Adrenal gland (tissue), 12 donors: ENCODE measurements around the gene SYNJ2. TPM values are rescaled to one million over a fixed set of nuclear protein-coding genes. Genes with fewer than 3 reads are reported as not detected.
A peak's percentile ranks its signal among the peaks of the same experiment; 100 is the strongest.

Experiments
- DNase-seq, 7 donors: peaks; one replicate each; pipeline ENCODE4 v3.0.0-alpha.2; 2019 to 2020
- H3K27ac ChIP-seq, 5 donors: fragments of 200-600 bp; sonication (generic) in 4 of 5; 1 replicate in 3 of 5; 2 replicates in 2 of 5; pipeline versions ENCODE4 v1.5.1 to v1.8.0; 2016 to 2020; ENCODE audit warnings: mild to moderate bottlenecking in 1 of 5
- H3K27me3 ChIP-seq: fragments of 200-600 bp; 2 replicates; pipeline ENCODE4 v1.8.0; 2021
- H3K36me3 ChIP-seq, 2 donors: fragments of 200-600 bp; replicated peaks in 1 of 2; 1 replicate in 1 of 2; 2 replicates in 1 of 2; pipeline versions ENCODE4 v1.5.1 to v1.8.0; 2018 to 2022
- H3K4me1 ChIP-seq, 2 donors: fragments of 200-600 bp; replicated peaks in 1 of 2; 1 replicate in 1 of 2; 2 replicates in 1 of 2; pipeline versions ENCODE4 v1.5.1 to v1.8.0; 2018 to 2021
- H3K4me3 ChIP-seq, 4 donors: fragments of 200-600 bp; sonication (generic) in 3 of 4; one replicate each; pipeline ENCODE4 v1.5.1; 2016 to 2018
- H3K9me3 ChIP-seq, 3 donors: fragments of 200-600 bp; sonication (generic) in 1 of 3; replicated peaks in 1 of 3; 1 replicate in 2 of 3; 2 replicates in 1 of 3; pipeline versions ENCODE4 v1.5.1 to v1.8.0; 2016 to 2021
- POLR2A ChIP-seq, 2 donors: fragments of 450-650 bp; IDR thresholded peaks; one replicate each; pipeline ENCODE4 v1.6.1; 2017; ENCODE audit warnings: antibody characterized with exemption in 2 of 2, mild to moderate bottlenecking in 2 of 2, moderate library complexity in 1 of 2
- WGBS, 4 donors: extraction: QIAGEN DNeasy Blood & Tissue Kit in 2 of 4; methylation state at CpG; one replicate each; pipeline versions ENCODE4 v1.1.5 to v1.1.7; 2013 to 2017; 5-methylcytosine and 5-hydroxymethylcytosine counted together
- intact Hi-C, 2 donors: fragments of 100-400 bp; cut with DNase I; formaldehyde crosslinking; loops; one replicate each; pipeline versions ENCODE4 v1.14.1 to v1.15.0; 2022 to 2023
- polyA plus RNA-seq, 3 donors: library from polyadenylated mRNA; stranded (reverse); fragments of 200-250 nt in 2 of 3; fragments of 350-450 nt in 1 of 3; fragmentation: Illumina TruSeq in 1 of 3; extraction: RNeasy Lipid Tissue Mini Kit (QIAGEN cat#74804) in 1 of 3; gene quantifications; one replicate each; pipeline ENCODE4 v1.2.3, GENCODE V29; 2013 to 2014
- total RNA-seq, 9 donors: library from RNA; depleted of rRNA in 4 of 9; stranded (reverse); fragments of >200 nt in 4 of 9; fragments of 120-200 nt in 1 of 9; fragmentation: NEBNext Ultra II Directional in 1 of 9; extraction: Animal tissue kit (Norgen Biotek cat#: 25700) in 1 of 9; gene quantifications; one replicate each; pipeline versions ENCODE4 v1.1.0 to v1.2.4, GENCODE V29; 2013 to 2023
- TF ChIP-seq, protein P1 (sequence below), 6 experiments: fragments of 450-650 bp in 4 of 6; fragments of 200-600 bp in 2 of 6; sonication (generic) in 1 of 6; IDR thresholded peaks; 1 replicate in 5 of 6; 2 replicates in 1 of 6; pipeline versions ENCODE4 v1.5.1 to v1.8.0; 2016 to 2021; ENCODE audit warnings: antibody characterized with exemption in 6 of 6, mild to moderate bottlenecking in 2 of 6, moderate library complexity in 1 of 6
- donor health status: healthy with polysubstance abuse.
- donor health status: Bipolar disorder and iron deficiency.
- donor health status: DM: yes; HTN: yes; CAD: no.
- donor health status: DM: no; HTN: no; CAD: no.
- donor health status: DM: no; HTN: no; CAD: no.
- donor health status: DM: yes; HTN: yes; CAD: no.

Gene SYNJ2
- total and polyA plus RNA-seq, 12 donors, result 1.6 to 20.5 (median 12.8) TPM

DNA sequence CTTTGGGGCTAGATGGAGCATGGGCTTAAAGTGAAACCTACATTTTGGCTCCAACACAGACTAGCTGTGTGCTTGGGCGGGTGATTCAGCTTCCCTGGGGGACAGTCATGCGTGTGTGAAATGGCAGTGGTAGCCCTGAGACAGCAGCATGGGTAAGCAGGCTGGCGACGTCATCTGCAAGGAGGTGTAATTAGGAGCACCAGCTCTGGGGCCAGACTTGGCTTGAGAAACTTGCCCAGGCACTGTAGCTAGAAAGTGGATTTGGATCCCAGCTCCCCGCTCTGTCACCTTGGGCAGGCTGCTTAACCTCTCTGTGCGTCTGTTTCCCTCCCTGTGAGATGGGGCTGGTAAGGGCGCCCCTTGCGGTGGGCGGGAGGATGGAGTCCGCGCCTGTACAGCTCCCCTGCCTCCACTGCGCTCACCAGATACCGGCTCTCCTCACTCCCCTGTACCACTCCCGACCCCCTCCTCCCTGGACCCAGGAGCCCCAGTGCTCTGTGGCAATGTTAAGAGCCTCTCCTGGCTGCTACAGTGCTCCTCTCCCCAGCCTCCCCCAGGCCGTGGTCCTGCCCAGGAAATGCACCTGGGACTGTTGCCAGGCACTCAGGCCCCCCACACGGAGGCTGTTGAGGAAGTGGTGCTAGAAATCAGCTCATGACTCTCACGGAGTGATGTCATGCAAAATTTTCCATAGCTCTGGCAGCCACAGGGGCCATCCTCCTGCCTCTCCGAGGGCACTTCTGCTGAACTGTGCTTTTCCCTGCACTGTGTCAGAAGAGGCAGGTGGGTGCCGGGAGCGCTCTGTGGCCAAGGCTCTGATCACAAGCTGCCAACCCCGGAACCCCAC is 44.6 kb downstream of the SYNJ2 start:
- H3K4me1 ChIP-seq, result peaks cover 13 to 16% of the 10 kb centered on the region in 2 donors
- peak; percentile 72 to 90 (median 88) for DNase-seq
- H3K27ac ChIP-seq, result peak overlapping the region in 4 of 5 donors; percentile 36 to 82 (median 72)
- peak overlapping the region in 1 of 4 donors; percentile 0 for H3K4me3 ChIP-seq
- no peaks in the 10 kb centered on the region for H3K36me3 ChIP-seq
- intact Hi-C loops, result loop anchor here in 1 of 2 donors (10.0 kb wide), 1 partner anchor 49 kb away; no protein-coding TSS in a partner anchor
- WGBS, 4 donors, result 28 to 37% (median 33%) methylated on average over 16 to 21 of the region's 21 CpGs
- H3K27me3 ChIP-seq, result no peaks in the 10 kb centered on the region
- H3K9me3 ChIP-seq, result no peaks in the 10 kb centered on the region
- TF ChIP-seq, protein P1, sequence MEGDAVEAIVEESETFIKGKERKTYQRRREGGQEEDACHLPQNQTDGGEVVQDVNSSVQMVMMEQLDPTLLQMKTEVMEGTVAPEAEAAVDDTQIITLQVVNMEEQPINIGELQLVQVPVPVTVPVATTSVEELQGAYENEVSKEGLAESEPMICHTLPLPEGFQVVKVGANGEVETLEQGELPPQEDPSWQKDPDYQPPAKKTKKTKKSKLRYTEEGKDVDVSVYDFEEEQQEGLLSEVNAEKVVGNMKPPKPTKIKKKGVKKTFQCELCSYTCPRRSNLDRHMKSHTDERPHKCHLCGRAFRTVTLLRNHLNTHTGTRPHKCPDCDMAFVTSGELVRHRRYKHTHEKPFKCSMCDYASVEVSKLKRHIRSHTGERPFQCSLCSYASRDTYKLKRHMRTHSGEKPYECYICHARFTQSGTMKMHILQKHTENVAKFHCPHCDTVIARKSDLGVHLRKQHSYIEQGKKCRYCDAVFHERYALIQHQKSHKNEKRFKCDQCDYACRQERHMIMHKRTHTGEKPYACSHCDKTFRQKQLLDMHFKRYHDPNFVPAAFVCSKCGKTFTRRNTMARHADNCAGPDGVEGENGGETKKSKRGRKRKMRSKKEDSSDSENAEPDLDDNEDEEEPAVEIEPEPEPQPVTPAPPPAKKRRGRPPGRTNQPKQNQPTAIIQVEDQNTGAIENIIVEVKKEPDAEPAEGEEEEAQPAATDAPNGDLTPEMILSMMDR (IDR thresholded peaks at IDR 0.05), result peak in 4 of 6 experiments; percentile 36 to 54 (median 51)
- peak in 1 of 2 donors; percentile 22 for TF ChIP-seq POLR2A (IDR thresholded peaks at IDR 0.05)

DNA sequence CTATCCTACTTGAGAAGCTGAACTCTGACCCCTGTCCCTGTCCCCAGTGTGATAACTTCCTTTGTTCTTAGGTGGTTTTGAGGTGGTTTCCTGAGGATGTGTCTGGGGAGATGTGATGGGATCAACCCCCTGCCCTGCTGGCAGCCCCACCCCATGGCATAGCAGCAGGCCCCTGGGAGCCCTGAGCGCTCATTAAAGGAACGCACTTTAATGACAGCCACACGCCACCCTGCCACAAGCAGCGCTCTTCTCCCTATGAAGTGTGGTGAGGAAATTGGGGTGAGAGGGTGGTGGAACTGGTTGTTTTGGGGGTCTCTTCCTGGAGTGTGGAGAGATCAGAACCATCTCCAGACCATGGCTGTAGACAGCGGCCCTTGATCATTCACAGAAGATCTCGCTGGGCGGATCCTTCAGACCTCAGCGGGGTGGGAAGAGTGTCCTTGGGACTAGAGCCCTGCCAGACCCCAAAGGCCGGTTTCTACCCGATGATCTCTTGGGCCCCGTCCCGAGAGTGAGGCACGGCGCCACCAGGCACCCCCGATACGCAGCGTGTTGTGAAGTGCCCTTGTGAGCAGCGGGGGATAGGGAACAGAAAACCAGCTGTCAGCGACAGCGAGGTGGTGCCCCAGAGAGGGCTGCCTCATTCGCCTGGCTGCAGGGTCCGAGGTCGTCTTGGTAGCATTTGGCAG is 45.4 kb downstream of the SYNJ2 start:
- Histone ChIP-seq H3K36me3 (no peaks in the 10 kb centered on the region), H3K27ac (peak overlapping the region in 3 of 5 donors; percentile 64 to 82 (median 79)), H3K27me3 (no peaks in the 10 kb centered on the region), H3K4me3 (no peak overlapping the region), H3K4me1 (peaks cover 16 to 18% of the 10 kb centered on the region in 2 donors), H3K9me3 (no peaks in the 10 kb centered on the region)
- intact Hi-C loops, result loop anchor here in 1 of 2 donors (10.0 kb wide), 1 partner anchor 48 kb away; no protein-coding TSS in a partner anchor
- WGBS, 4 donors, result 86 to 95% (median 90%) methylated on average over 20 to 23 of the region's 23 CpGs
- TF ChIP-seq, protein P1 (IDR thresholded peaks at IDR 0.05), result no peak
- TF ChIP-seq POLR2A (IDR thresholded peaks at IDR 0.05), result peak in 1 of 2 donors; percentile 6
- no peak for DNase-seq

DNA sequence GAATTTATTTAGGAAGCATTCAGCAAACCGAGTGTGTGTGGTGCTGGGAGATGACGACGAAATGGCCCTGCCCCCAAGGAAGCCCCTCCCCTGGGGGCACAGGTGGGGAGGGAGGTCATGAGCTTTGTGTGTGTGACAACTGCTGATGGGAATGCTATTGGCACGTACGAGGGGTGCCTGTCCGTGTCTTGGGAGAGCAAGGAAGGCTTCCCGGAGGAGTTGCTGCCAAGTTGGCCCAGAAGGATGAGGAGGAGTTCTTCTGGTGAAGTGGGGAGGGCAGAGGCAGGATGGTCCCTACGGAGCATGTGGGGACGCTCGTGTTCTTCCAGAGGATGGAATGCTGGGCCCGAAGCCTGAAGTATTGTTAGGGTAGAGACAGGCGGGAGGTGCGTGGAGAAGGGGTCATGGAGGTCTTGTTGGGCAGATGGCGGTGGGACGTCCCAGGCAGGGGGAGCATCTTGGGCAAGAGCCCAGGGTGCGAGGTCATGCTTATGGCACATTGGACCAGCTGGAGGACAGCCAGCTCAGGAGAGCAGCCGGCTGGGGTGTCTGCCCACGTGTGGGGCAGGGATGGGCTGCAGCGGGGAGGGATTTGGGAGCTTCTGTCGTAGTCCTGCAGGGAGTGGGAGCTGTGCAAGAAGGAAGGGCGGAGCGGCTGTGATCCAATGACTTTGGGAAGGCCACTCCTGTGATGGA is 46.1 kb downstream of the SYNJ2 start:
- 87 to 90% (median 88%) methylated on average over 20 to 22 of the region's 22 CpGs for WGBS, 4 donors
- TF ChIP-seq POLR2A (IDR thresholded peaks at IDR 0.05), result no peak
- TF ChIP-seq, protein P1 (IDR thresholded peaks at IDR 0.05), result no peak
- H3K4me3 ChIP-seq, result no peak overlapping the region
- intact Hi-C loops, result loop anchor here in 1 of 2 donors (10.0 kb wide), 1 partner anchor 47 kb away; no protein-coding TSS in a partner anchor
- no peaks in the 10 kb centered on the region for H3K36me3 ChIP-seq
- no peak for DNase-seq
- no peaks in the 10 kb centered on the region for H3K9me3 ChIP-seq
- H3K27ac ChIP-seq, result peak overlapping the region in 1 of 5 donors; percentile 82
- peaks cover 16 to 23% of the 10 kb centered on the region in 2 donors for H3K4me1 ChIP-seq
- H3K27me3 ChIP-seq, result no peaks in the 10 kb centered on the region
